Chondrocyte (in vitro differentiated cells): ENCODE data around the gene SOBP. TPM values are rescaled to one million over a fixed set of nuclear protein-coding genes. Genes with fewer than 3 reads are reported as not detected.

Source experiments
- DNase-seq: peaks from one replicate; pipeline ENCODE4 v3.0.0; 2021; ENCODE audit warnings: mixed read lengths, low spot score
- H3K27ac Mint-ChIP-seq: one replicate; pipeline ENCODE4 v1.8.0; 2021; ENCODE audit warnings: mild to moderate bottlenecking, moderate library complexity, mixed read lengths; ENCODE audit not compliant: unreplicated experiment
- H3K27me3 Mint-ChIP-seq: 2 replicates; pipeline ENCODE4 v1.8.0; 2021; ENCODE audit warnings: low read depth, mixed read lengths
- H3K36me3 Mint-ChIP-seq: 2 replicates; pipeline ENCODE4 v1.8.0; 2021; ENCODE audit warnings: low read depth, mixed read lengths
- H3K4me1 Mint-ChIP-seq: 2 replicates; pipeline ENCODE4 v1.8.0; 2021; ENCODE audit warnings: low read depth, mild to moderate bottlenecking, mixed read lengths
- H3K4me3 Mint-ChIP-seq: one replicate; pipeline ENCODE4 v1.8.0; 2021; ENCODE audit warnings: mild to moderate bottlenecking, moderate library complexity, mixed read lengths; ENCODE audit not compliant: unreplicated experiment
- H3K9me3 Mint-ChIP-seq: 2 replicates; pipeline ENCODE4 v1.8.0; 2021; ENCODE audit warnings: low read depth, mixed read lengths
- CTCF ChIP-seq: fragments of 200-600 bp; sonication (generic); IDR thresholded peaks from 2 replicates; pipeline ENCODE4 v1.5.0; 2021; ENCODE audit warnings: antibody characterized with exemption, mild to moderate bottlenecking, moderate library complexity
- total RNA-seq: library from RNA; stranded (reverse); gene quantifications from 3 replicates; pipeline ENCODE4 v1.2.1, GENCODE V29; 2021

SOBP gene
- total RNA-seq, 1 donor from 2014 or later, result 6.6 TPM

GRCh38 chr6:107684996-107685395, 195.1 kb downstream of the SOBP start:
- peaks cover 12% of the 10 kb centered on the region for H3K9me3 Mint-ChIP-seq
- H3K36me3 Mint-ChIP-seq, result no peaks in the 10 kb centered on the region
- DNase-seq, result no peak
- H3K27ac Mint-ChIP-seq, result no peak overlapping the region
- no peaks in the 10 kb centered on the region for H3K27me3 Mint-ChIP-seq
- H3K4me1 Mint-ChIP-seq, result peaks cover 3% of the 10 kb centered on the region
- no peak overlapping the region for H3K4me3 Mint-ChIP-seq
- TF ChIP-seq CTCF, result no peak

GRCh38 chr6:107689190-107689589, 199.3 kb downstream of the SOBP start:
- H3K4me1 Mint-ChIP-seq, result peaks cover 33% of the 10 kb centered on the region
- H3K4me3 Mint-ChIP-seq, result no peak overlapping the region
- H3K9me3 Mint-ChIP-seq, result peaks cover 6% of the 10 kb centered on the region
- no peaks in the 10 kb centered on the region for H3K36me3 Mint-ChIP-seq
- H3K27ac Mint-ChIP-seq, result no peak overlapping the region
- TF ChIP-seq CTCF, result no peak
- DNase-seq, result no peak
- H3K27me3 Mint-ChIP-seq, result no peaks in the 10 kb centered on the region

GRCh38 chr6:107689951-107690642, 200.2 kb downstream of the SOBP start:
- DNase-seq, result no peak
- Mint-ChIP-seq H3K4me3 (peak overlapping the region; percentile 47), H3K4me1 (peaks cover 33% of the 10 kb centered on the region), H3K27me3 (no peaks in the 10 kb centered on the region), H3K36me3 (no peaks in the 10 kb centered on the region), H3K27ac (peak overlapping the region; percentile 88), H3K9me3 (peaks cover 6% of the 10 kb centered on the region)
- TF ChIP-seq CTCF, result no peak

GRCh38 chr6:107690643-107691061, 200.7 kb downstream of the SOBP start:
- peak overlapping the region; percentile 88 for H3K27ac Mint-ChIP-seq
- no peak for DNase-seq

More at GRCh38 chr6:107690643-107691061, 200.7 kb downstream of the SOBP start:
- peak overlapping the region; percentile 47 for H3K4me3 Mint-ChIP-seq
- no peaks in the 10 kb centered on the region for H3K27me3 Mint-ChIP-seq
- peaks cover 33% of the 10 kb centered on the region for H3K4me1 Mint-ChIP-seq
- no peak for TF ChIP-seq CTCF
- H3K36me3 Mint-ChIP-seq, result no peaks in the 10 kb centered on the region
- peaks cover 6% of the 10 kb centered on the region for H3K9me3 Mint-ChIP-seq
